Neural crest cell (in vitro differentiated cells): Measurements from ENCODE around the gene ACAN. TPM values are rescaled to one million over a fixed set of nuclear protein-coding genes. Genes with fewer than 3 reads are reported as not detected.
A peak's percentile ranks its signal among the peaks of the same experiment; 100 is the strongest.

Source experiments
- DNase-seq: peaks from one replicate; pipeline ENCODE4 v3.0.0; 2021; ENCODE audit warnings: low read depth, mixed read lengths, low spot score
- H3K27ac Mint-ChIP-seq: one replicate; pipeline ENCODE4 v1.8.0; 2021; ENCODE audit warnings: mild to moderate bottlenecking, mixed read lengths; ENCODE audit not compliant: unreplicated experiment
- H3K27me3 Mint-ChIP-seq: 2 replicates; pipeline ENCODE4 v1.8.0; 2021; ENCODE audit warnings: low read depth, mild to moderate bottlenecking, mixed read lengths
- H3K36me3 Mint-ChIP-seq: 2 replicates; pipeline ENCODE4 v1.8.0; 2021; ENCODE audit warnings: low read depth, mild to moderate bottlenecking, mixed read lengths
- H3K4me1 Mint-ChIP-seq: 2 replicates; pipeline ENCODE4 v1.8.0; 2021; ENCODE audit warnings: mixed read lengths
- H3K4me3 Mint-ChIP-seq: one replicate; pipeline ENCODE4 v1.8.0; 2021; ENCODE audit warnings: mild to moderate bottlenecking, mixed read lengths
- H3K9me3 Mint-ChIP-seq: 2 replicates; pipeline ENCODE4 v1.8.0; 2021; ENCODE audit warnings: mixed read lengths
- total RNA-seq: library from RNA; stranded (reverse); gene quantifications from 2 replicates; pipeline ENCODE4 v1.2.1, GENCODE V29; 2021
- TF ChIP-seq, protein P1 (sequence below): fragments of 200-600 bp; sonication (generic); conservative IDR thresholded peaks from 2 replicates; pipeline ENCODE4 v1.5.0; 2021; ENCODE audit warnings: antibody characterized with exemption, mild to moderate bottlenecking

Gene ACAN
- total RNA-seq, 1 donor from 2014 or later = 0.54 TPM

- Mint-ChIP-seq H3K27me3 (peaks cover 2% of the 10 kb centered on the region), H3K9me3 (no peaks in the 10 kb centered on the region), H3K4me1 (peaks cover 6% of the 10 kb centered on the region), H3K36me3 (no peaks in the 10 kb centered on the region), H3K4me3 (no peak overlapping the region), H3K27ac (no peak overlapping the region)
- TF ChIP-seq, protein P1, sequence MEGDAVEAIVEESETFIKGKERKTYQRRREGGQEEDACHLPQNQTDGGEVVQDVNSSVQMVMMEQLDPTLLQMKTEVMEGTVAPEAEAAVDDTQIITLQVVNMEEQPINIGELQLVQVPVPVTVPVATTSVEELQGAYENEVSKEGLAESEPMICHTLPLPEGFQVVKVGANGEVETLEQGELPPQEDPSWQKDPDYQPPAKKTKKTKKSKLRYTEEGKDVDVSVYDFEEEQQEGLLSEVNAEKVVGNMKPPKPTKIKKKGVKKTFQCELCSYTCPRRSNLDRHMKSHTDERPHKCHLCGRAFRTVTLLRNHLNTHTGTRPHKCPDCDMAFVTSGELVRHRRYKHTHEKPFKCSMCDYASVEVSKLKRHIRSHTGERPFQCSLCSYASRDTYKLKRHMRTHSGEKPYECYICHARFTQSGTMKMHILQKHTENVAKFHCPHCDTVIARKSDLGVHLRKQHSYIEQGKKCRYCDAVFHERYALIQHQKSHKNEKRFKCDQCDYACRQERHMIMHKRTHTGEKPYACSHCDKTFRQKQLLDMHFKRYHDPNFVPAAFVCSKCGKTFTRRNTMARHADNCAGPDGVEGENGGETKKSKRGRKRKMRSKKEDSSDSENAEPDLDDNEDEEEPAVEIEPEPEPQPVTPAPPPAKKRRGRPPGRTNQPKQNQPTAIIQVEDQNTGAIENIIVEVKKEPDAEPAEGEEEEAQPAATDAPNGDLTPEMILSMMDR = no peak
- no peak for DNase-seq
Measured at GRCh38 chr15:88887068-88887580, 83.9 kb downstream of the ACAN start.

DNA sequence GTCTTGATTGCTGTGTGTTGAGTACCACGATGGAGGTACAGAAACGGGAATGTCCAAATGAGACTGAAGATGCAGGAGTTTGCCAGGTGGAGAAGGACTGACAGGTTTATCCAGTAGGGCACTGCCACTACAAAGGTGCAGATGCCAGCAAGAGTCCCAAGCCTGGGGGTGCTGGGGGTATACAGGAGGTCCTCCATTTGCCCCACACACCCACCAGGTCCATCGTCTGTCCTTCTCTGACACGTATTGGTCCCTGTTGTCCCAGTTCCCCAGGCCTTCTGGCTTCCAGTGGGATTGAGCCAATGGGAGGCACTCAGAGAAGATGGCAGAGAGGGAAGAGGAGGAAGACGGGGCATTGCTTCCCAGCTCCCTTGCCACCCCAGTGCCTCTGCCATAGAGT lies 85.5 kb downstream of the ACAN start:
- TF ChIP-seq, protein P1 = no peak
- H3K9me3 Mint-ChIP-seq = no peaks in the 10 kb centered on the region
- no peak overlapping the region for H3K27ac Mint-ChIP-seq
- no peaks in the 10 kb centered on the region for H3K36me3 Mint-ChIP-seq
- no peak for DNase-seq
- no peak overlapping the region for H3K4me3 Mint-ChIP-seq
- H3K27me3 Mint-ChIP-seq = peaks cover 11% of the 10 kb centered on the region
- H3K4me1 Mint-ChIP-seq = peaks cover 6% of the 10 kb centered on the region

DNA sequence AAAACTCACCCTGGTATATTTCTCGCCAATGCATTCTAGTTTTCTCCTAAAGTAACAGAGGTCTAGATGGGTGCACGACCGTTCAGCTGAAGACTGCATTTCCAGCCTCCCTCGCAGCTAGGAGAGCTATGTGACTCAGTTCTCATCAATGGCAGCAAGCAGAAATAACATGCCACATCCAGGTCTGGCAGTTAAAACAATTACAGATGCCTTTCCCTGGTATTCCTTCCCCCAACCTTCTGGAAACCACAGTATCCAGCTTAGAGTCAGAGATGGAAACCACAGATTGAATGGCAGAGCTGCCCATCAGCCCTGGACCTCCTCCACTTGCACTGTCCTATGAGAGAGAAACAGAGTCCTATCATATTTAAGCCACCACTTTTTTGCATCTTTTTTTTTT lies 87.3 kb downstream of the ACAN start:
- Mint-ChIP-seq H3K27me3 (peaks cover 25% of the 10 kb centered on the region), H3K4me3 (no peak overlapping the region), H3K4me1 (peaks cover 8% of the 10 kb centered on the region), H3K36me3 (no peaks in the 10 kb centered on the region), H3K27ac (no peak overlapping the region), H3K9me3 (no peaks in the 10 kb centered on the region)
- DNase-seq = no peak
- TF ChIP-seq, protein P1 = no peak

- no peaks in the 10 kb centered on the region for H3K9me3 Mint-ChIP-seq
- peaks cover 29% of the 10 kb centered on the region for H3K27me3 Mint-ChIP-seq
- no peak overlapping the region for H3K4me3 Mint-ChIP-seq
- peaks cover 15% of the 10 kb centered on the region for H3K4me1 Mint-ChIP-seq
- no peak for DNase-seq
- H3K27ac Mint-ChIP-seq = no peak overlapping the region
- H3K36me3 Mint-ChIP-seq = no peaks in the 10 kb centered on the region
- TF ChIP-seq, protein P1 = no peak
Measured at GRCh38 chr15:88891540-88892254, 88.5 kb downstream of the ACAN start.

DNA sequence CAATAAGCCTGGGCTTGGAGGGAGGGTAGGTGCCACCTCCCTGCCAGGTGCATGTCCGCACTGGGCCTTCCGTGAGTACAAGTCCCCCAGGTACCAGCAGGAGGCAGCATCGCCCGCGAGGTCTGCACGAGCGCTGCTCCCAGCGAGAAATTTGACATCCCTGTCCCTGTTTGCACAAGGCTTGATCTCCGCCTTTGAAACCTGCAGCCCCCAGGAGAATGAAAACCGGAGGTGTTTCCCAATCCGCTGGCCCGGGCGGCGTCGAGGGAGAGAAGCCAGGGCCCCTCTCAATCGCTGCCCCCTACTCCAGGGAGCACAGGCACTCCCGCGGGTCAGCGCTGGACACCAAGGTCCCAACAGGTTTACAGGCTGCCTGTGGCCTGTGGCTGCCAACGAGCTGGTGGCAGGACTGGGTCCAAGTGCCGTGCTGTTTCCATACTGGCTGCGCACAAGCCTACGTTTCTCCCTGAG lies 91.1 kb downstream of the ACAN start:
- no peaks in the 10 kb centered on the region for H3K36me3 Mint-ChIP-seq
- peaks cover 29% of the 10 kb centered on the region for H3K4me1 Mint-ChIP-seq
- TF ChIP-seq, protein P1 = peak; percentile 79
- DNase-seq = peak; percentile 57
- H3K4me3 Mint-ChIP-seq = peak overlapping the region; percentile 62
- no peak overlapping the region for H3K27ac Mint-ChIP-seq
- no peaks in the 10 kb centered on the region for H3K9me3 Mint-ChIP-seq
- peaks cover 29% of the 10 kb centered on the region for H3K27me3 Mint-ChIP-seq
